Stimulated activated CD4-positive, alpha-beta T cell treated with anti-CD3 and anti-CD28 coated beads, Interleukin-4, amount 100 ng/mL, for 4 hours (primary cell): ENCODE data around the gene TIMP2.

Source experiments
- DNase-seq, 2 experiments: peaks; one replicate each; pipeline ENCODE4 v3.0.0-alpha.2; 2020

TIMP2 gene

DNA sequence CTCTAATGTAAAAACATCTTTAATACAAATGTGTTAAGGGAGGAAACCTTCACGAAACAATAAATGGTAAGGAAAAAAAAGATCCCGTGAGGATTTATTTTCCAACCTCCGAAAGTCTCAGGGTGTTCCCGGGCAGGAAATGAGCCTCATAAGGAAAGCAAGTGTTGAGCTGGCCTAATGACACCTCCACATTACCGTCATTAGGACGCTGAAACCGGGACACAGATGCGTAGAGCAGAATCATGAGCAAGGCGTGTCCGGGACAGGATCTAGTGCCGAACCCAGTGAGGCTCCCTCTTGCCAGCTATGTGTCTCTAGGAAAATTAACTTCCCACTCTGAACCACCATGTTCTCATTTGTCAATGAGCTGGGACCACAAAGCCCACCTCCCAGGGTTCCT, 120.4 kb downstream of the TIMP2 start:
- DNase-seq, result no peak

DNA sequence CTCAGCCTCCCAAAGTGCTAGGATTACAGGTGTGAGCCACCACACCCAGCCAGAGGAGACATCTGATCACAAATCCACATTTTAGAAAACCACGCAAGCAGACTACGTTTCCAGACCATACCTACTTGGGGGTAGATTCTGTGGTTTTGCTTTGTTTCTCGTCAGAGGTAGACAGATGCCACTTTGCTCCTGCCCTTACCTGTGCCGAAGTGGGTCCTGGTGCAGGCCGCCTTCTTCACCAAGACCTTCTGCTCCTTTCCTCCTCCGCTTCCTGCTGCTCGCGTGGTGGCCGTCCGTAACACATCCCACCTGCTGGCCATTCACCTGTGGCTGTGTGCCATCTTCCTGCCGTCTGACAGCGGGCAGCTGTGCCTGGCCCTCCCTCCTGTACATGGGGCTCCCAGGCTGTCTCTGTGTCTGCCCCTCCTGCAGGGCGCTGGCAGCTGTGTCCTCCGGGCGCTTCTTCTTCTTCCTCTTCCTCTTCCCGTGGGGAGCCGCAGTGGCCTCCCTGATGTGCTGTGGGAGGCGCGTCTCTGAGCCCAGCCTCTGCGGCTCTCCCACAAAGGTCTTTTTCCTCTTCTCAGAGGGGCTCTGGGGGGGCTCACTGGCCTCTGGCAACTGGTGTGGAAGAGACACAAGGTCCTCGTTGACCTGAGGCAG, 121.9 kb downstream of the TIMP2 start:
- no peak for DNase-seq
